HG02970 (cell line): Measurements from ENCODE around the gene EYA2.

Experiments used
- ATAC-seq: cut with Tn5 transposase; IDR thresholded peaks from one replicate; pipeline ENCODE4 v1.9.1; 2021; ENCODE audit warnings: mild to moderate bottlenecking, moderate library complexity, moderate number of reproducible peaks; ENCODE audit not compliant: unreplicated experiment, low FRiP score

The EYA2 gene

GRCh38 chr20:47030271-47030810 is 135.7 kb downstream of the EYA2 start:
- no peak for ATAC-seq

DNA sequence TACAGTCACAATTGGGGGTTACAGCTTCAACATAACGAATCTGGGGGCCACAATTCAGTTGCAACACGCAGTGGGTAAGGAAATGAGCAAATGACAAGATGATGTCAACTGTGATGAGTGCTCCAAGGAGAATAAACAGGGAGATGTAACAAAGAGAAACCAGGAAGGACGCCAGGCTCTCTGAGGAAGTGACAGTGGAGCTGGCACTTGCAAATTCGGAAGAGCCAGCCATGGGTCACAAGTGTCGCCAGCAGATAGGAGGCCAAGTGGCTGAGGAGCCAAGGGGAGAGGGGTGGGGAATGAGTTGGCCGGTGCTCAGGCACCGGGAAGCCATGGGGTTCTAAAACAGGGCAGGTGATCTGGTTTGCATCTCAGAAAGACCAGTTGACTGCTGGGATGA is 136.4 kb downstream of the EYA2 start:
- no peak for ATAC-seq

- ATAC-seq = no peak
These were observed 137.2 kb downstream of the EYA2 start for GRCh38 chr20:47031821-47032220.

DNA sequence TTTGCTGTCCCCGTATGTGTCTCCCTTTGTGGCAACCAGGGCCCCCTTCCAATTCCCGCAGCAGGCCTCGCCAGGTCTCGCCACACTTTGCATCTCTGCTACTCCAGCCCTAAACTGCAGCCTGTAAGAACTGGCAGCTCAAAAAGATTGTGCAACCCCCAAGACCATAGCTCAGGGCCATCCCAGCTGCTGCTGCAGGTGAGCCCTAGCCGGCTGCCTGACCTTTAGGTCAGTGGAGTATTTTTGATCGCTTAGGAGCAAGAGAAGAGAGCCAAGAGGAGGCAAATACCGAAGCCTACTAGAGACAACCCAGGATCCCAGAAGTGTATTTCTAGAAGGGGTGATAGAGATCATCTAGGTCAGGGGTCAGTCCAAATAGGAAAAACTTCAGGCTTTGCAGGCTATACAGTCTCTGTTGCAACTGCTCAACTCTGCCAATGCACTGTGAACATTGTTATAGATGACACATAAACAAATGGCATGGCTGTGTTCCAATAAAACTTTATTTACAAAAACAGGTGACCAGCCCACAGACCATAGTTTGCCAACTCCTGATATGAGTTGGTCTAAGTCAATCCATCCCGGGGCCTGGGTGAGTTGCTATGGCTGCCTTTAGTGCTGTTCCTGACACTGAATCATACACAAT is 138.4 kb downstream of the EYA2 start:
- no peak for ATAC-seq

DNA sequence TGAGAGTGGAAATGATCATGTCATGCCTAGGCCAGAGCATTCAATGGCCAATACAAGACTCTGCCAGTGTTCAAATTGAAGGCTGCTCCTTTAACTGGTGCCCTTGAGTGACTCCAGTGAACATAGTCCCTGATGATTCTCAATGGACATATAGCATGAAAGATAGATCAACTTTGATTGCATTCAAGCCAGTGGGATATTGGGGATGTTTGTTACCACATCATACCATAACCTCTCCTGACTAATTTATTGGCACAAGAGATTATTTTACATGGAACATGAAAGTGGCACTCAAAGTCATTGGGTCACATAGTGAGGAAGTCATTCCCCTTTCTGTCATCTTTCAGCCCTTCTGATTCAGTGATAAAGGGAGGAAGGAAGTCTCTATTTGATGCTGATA is 139.0 kb downstream of the EYA2 start:
- no peak for ATAC-seq

DNA sequence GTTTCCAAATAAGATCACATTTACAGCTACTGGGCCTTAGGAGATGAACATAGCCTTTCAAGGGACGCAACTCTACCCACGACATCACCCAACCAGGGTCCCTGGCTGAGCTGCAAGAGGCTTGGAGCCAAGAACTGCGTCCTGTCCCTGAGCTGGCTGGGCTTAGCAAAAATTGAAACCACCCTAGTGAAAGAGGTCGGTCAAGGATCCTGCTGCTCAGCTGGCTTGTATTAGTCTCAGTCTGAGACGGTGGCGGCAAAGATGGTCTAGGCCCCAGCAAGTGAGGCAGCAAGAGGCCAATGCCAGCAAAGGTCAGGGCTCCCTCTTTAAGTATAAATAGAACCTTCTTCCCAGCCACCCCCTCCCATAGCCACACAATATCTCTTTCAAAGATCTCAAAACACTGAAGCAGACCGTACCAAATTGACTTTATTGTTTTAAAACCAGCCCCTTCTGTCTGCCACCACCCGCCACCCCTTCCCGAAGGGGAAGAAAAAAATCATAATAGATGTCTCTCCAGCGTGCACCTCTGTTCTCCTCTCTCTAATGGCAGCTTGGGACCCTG is 140.5 kb downstream of the EYA2 start:
- no peak for ATAC-seq

- ATAC-seq = no peak
These were observed 141.6 kb downstream of the EYA2 start for GRCh38 chr20:47036091-47036870.

DNA sequence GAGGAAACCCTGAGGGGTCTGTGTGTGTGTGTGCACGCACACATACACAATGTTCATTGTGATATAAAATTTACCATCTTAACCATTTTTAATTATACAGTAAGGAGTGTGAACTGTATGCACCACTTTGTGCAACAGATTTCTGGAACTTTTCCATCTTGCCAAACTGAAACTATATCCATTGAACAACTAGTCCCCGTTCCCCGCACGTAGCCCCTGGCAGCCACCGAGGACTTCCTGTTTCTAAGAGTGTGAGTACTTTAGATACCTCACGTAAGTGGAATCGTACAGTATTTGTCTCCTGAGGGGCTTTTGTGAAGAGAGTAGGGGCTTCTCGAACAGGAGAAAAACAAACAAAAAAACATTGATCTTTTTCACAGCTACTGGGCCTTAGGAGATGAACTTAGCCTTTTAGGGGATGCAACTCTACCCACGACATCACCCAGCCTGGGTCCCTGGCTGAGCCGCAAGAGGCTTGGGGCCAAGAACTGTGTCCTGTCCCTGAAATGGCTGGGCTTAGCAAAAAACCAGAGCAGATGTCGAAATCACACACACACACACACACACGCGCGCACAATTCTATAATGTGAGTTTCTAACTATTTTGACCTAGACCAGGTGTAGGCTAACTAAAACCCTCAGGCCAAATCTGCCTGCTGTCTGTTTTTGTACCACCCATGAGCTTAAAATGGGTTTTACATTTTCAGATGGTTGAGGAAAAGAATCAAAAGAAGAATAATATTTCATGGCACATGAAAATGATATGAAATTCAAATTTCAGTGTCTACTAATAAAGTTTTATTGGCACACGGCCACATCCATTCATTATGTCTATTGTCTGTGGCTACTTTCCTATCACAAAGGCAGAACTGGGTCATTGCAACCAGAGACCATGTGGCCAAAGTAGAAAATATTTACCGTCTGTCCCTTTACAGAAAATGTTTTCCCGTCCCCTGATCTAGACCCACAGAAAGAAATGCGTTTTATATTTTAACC is 144.2 kb downstream of the EYA2 start:
- no peak for ATAC-seq

GRCh38 chr20:47040506-47041125 is 146.0 kb downstream of the EYA2 start:
- no peak for ATAC-seq

DNA sequence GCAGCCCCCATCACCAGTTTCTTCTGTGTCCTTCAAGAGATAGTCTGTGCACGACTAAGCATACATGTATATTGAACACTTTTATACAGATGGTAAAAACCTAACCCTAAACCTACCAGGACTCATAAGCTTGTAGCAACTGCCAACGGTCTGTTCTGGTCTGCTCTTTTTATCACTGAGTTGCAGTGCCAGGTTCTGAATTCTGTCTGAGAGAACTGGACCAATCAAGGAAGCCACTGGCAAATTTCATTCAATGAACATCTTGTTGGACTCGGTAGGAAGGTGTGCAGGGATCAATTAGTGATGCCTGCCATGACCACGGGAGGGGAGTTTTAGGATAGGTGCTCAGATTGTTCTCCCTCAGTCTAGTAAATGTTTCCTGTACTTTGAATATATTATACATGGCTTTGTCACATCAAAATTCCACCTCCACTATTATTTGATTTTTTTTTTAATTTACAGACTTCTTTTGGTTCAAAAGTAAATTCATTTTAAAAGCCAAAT is 146.8 kb downstream of the EYA2 start:
- ATAC-seq = no peak

- no peak for ATAC-seq
These were observed 147.8 kb downstream of the EYA2 start for GRCh38 chr20:47042464-47042863.

DNA sequence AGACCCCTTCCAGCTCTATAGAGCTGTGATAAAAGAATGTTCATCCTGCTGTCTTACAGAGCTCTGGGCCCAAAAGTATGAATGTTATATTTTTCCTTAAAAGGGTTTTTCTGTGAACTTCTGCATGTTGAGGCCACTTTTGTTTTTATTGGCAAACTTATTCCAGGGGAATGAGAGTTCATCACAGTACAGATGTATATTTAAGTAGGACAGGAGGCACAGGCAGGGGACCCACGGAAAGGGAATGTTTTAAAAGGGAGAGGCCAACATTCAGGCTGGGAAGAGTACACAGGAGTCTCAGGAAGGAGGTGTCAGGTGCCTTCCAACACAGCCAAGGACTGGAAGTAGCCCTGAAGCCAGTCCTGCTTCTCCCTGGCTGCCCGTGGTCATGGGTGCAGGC is 148.4 kb downstream of the EYA2 start:
- no peak for ATAC-seq

GRCh38 chr20:47044938-47045337 is 150.3 kb downstream of the EYA2 start:
- ATAC-seq = no peak

- no peak for ATAC-seq
These were observed 153.4 kb downstream of the EYA2 start for GRCh38 chr20:47048054-47048453.

DNA sequence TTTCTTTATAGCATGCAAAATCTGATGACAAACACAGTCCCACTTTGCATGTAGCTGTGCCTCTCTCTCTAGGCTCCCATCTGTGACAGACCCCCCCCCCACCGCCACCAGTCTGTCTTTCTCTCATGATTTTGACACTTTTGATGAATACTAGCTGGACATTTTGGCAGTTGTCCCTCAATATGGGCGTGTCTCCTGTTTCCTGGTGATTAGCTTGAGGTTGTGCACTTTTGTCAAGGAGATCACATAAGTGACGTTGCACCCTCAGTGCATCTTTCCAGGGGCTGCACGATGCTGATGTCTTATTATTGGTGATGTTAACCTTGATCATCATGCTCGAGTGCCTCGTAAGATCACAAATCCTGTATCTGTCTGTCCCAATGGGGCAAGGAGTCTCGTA is 155.1 kb downstream of the EYA2 start:
- ATAC-seq = no peak

GRCh38 chr20:47050996-47051395 is 156.4 kb downstream of the EYA2 start:
- ATAC-seq = no peak

DNA sequence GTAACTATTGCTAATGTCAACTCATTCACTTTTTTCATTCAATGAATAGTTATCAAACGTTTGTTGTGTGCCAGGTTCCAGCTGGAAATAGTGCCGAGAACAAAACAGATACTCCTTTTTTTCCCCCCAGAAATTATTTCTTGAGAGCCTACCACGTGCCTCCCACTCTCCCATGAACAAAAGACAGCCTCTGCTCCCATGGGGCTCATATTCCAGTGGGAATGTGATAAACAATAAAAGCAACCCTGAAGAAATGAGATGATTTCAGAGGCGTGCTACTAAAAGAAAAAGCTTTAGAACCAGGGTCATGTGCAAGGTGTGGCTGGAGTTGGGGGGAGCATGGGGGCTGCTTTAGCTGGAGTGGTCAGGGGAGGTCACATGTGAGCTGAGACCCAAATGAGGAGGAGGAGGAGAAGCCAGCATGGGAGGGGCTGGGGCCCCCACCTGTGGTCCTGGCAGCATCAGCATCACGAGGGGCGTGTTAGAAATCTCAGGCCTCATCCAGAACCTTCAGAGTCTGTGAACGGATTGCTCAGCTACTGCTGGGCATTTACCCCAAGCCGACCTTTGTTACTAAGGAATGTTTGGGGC is 157.4 kb downstream of the EYA2 start:
- ATAC-seq = no peak

GRCh38 chr20:47054506-47054905 is 159.9 kb downstream of the EYA2 start:
- no peak for ATAC-seq

GRCh38 chr20:47054945-47055344 is 160.3 kb downstream of the EYA2 start:
- no peak for ATAC-seq
